Measurements from ENCODE around the gene C1orf50. TPM values are rescaled to one million over a fixed set of nuclear protein-coding genes. Genes with fewer than 3 reads are reported as not detected.
A peak's percentile ranks its signal among the peaks of the same experiment; 100 is the strongest.

The C1orf50 gene
- total RNA-seq, 4 donors from 2014 or later: 3.0 to 5.0 (median 3.6) TPM

DNA sequence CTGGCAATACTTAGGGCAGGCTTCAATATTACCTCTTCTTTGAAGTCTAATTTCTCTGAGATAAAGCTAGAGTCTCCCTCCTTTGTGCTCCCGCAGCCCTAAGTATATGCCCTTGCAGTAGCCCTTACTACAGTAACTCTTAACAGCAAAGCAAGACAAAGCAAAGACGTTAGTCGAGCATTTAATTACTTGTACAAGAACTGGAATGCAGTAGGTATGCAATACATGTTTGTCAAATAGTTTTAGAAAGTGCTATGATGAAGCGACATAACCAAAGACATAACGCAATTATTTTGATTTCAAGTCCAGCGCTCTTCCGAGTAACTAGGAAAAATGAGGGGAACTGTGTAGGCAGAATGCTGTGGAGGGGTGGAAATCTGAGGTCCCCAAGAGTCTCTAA, 1.8 kb upstream of the C1orf50 start:
- Histone ChIP-seq H3K27me3 (no peaks in the 10 kb centered on the region), H3K9me3 (no peaks in the 10 kb centered on the region), H3K4me1 (peaks cover 37 to 56% (median 48%) of the 10 kb centered on the region in 4 donors), H3K27ac (replicated peaks in 1 of 4) (peak overlapping the region; percentile 91 to 96 (median 93)), H3K4me3 (peak overlapping the region; percentile 75 to 96 (median 86)), H3K36me3 (peaks cover 0 to 17% (median 13%) of the 10 kb centered on the region in 4 donors)
- intact Hi-C loops (cut with DNase I): loop anchor here (5.0 to 10.0 kb wide), 4 partner anchors 52 to 160 kb away; partner anchors contain the start of genes ERMAP, PPIH, SVBP and ZNF691
- no peak for DNase-seq (ENCODE audit: extremely low spot score)
- WGBS: 15% methylated on average over 7 of the region's 7 CpGs
- TF ChIP-seq POLR2AphosphoS5 (IDR thresholded peaks at IDR 0.05): no peak
- TF ChIP-seq POLR2A (IDR thresholded peaks at IDR 0.05; ENCODE audit: low read depth): no peak
- no peak for TF ChIP-seq EP300 (IDR thresholded peaks at IDR 0.05)
- TF ChIP-seq, protein P1, sequence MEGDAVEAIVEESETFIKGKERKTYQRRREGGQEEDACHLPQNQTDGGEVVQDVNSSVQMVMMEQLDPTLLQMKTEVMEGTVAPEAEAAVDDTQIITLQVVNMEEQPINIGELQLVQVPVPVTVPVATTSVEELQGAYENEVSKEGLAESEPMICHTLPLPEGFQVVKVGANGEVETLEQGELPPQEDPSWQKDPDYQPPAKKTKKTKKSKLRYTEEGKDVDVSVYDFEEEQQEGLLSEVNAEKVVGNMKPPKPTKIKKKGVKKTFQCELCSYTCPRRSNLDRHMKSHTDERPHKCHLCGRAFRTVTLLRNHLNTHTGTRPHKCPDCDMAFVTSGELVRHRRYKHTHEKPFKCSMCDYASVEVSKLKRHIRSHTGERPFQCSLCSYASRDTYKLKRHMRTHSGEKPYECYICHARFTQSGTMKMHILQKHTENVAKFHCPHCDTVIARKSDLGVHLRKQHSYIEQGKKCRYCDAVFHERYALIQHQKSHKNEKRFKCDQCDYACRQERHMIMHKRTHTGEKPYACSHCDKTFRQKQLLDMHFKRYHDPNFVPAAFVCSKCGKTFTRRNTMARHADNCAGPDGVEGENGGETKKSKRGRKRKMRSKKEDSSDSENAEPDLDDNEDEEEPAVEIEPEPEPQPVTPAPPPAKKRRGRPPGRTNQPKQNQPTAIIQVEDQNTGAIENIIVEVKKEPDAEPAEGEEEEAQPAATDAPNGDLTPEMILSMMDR (IDR thresholded peaks at IDR 0.05): no peak

GRCh38 chr1:42765832-42766740, 963 bp upstream of the C1orf50 start:
- Histone ChIP-seq H3K36me3 (peaks cover 0 to 11% (median 6%) of the 10 kb centered on the region in 4 donors), H3K4me3 (peak overlapping the region; percentile 75 to 96 (median 86)), H3K4me1 (peaks cover 37 to 62% (median 53%) of the 10 kb centered on the region in 4 donors), H3K27me3 (no peaks in the 10 kb centered on the region), H3K27ac (replicated peaks in 1 of 4) (peak overlapping the region; percentile 91 to 96 (median 93)), H3K9me3 (no peaks in the 10 kb centered on the region)
- TF ChIP-seq POLR2AphosphoS5 (IDR thresholded peaks at IDR 0.05) (peak; percentile 5 to 28), EP300 (IDR thresholded peaks at IDR 0.05) (no peak), POLR2A (IDR thresholded peaks at IDR 0.05; ENCODE audit: low read depth) (no peak)
- TF ChIP-seq, protein P1 (IDR thresholded peaks at IDR 0.05): peak in 2 of 3 experiments; percentile 41 to 54
- intact Hi-C loops (cut with DNase I): loop anchor here (5.0 to 10.0 kb wide), 4 partner anchors 51 to 159 kb away; partner anchors contain the start of genes ERMAP, PPIH, SVBP and ZNF691
- WGBS: 3% methylated on average over 16 of the region's 44 CpGs
- no peak for DNase-seq (ENCODE audit: extremely low spot score)

- no peaks in the 10 kb centered on the region for H3K9me3 ChIP-seq
- peak overlapping the region; percentile 75 to 96 (median 86) for H3K4me3 ChIP-seq
- H3K27ac ChIP-seq (replicated peaks in 1 of 4): peak overlapping the region; percentile 91 to 96 (median 93)
- WGBS: 3% methylated on average over 20 of the region's 23 CpGs
- TF ChIP-seq, protein P1 (IDR thresholded peaks at IDR 0.05): no peak
- TF ChIP-seq POLR2AphosphoS5 (IDR thresholded peaks at IDR 0.05) (no peak), POLR2A (IDR thresholded peaks at IDR 0.05; ENCODE audit: low read depth) (no peak), EP300 (IDR thresholded peaks at IDR 0.05) (no peak)
- no peak for DNase-seq (ENCODE audit: extremely low spot score)
- H3K27me3 ChIP-seq: no peaks in the 10 kb centered on the region
- H3K36me3 ChIP-seq: no peaks in the 10 kb centered on the region
- H3K4me1 ChIP-seq: peaks cover 37 to 56% (median 50%) of the 10 kb centered on the region in 4 donors
- intact Hi-C loops (cut with DNase I): loop anchor here (5.0 to 10.0 kb wide), 4 partner anchors 50 to 157 kb away; partner anchors contain the start of genes ERMAP, PPIH, SVBP and ZNF691
Measured at GRCh38 chr1:42767510-42768000, 506 bp downstream of the C1orf50 start.

DNA sequence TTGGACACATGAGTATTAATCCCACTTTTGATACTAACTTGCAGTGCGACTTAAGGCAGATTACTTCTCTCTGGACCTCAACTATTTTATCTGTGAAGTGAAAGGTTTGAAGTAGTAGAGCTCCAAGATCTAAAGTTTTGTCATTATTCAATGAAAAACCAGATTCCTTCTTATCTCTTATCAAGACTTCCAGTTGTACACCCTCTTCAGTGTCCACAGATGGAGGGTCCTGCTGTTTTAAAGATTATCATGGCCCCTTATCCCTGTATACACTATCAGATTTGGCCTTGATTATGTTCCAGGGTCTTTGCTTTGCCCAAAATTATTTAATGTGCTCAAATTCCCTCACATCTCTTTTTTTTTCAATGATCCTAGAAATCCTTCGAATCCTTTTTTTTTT, 1.1 kb downstream of the C1orf50 start:
- H3K27ac ChIP-seq (replicated peaks in 1 of 4): no peak overlapping the region
- TF ChIP-seq EP300 (IDR thresholded peaks at IDR 0.05): no peak
- TF ChIP-seq, protein P1 (IDR thresholded peaks at IDR 0.05): no peak
- TF ChIP-seq POLR2AphosphoS5 (IDR thresholded peaks at IDR 0.05): no peak
- no peak for TF ChIP-seq POLR2A (IDR thresholded peaks at IDR 0.05; ENCODE audit: low read depth)
- H3K4me1 ChIP-seq: peaks cover 37 to 54% (median 50%) of the 10 kb centered on the region in 4 donors
- intact Hi-C loops (cut with DNase I): loop anchor here (5.0 to 10.0 kb wide), 4 partner anchors 49 to 157 kb away; partner anchors contain the start of genes ERMAP, PPIH, SVBP and ZNF691
- WGBS: 95% methylated on average over 2 of the region's 2 CpGs
- H3K4me3 ChIP-seq: peak overlapping the region; percentile 75 to 96 (median 86)
- H3K9me3 ChIP-seq: no peaks in the 10 kb centered on the region
- no peaks in the 10 kb centered on the region for H3K36me3 ChIP-seq
- DNase-seq (ENCODE audit: extremely low spot score): no peak
- H3K27me3 ChIP-seq: no peaks in the 10 kb centered on the region
